ENCODE results near the gene ABCC4. TPM values are rescaled to one million over a fixed set of nuclear protein-coding genes. Genes with fewer than 3 reads are reported as not detected.

ABCC4 gene
- total and polyA plus RNA-seq, 2 of the 13 experiments (the other 11 are each of a cell fraction or from before 2014, with no cell fraction given), result 4.2 to 11.3 TPM

GRCh38 chr13:95301183-95301967 is at the start of gene ABCC4 (continued):
- TF ChIP-seq YEATS2 (CRISPR knock-in tag; IDR thresholded peaks at IDR 0.05; ENCODE audit: borderline replicate concordance) (no peak), ZNF275 (CRISPR knock-in tag; IDR thresholded peaks at IDR 0.05; ENCODE audit: borderline replicate concordance) (no peak), RARG (CRISPR knock-in tag; IDR thresholded peaks at IDR 0.05; ENCODE audit: low read depth) (no peak), MED8 (CRISPR knock-in tag; IDR thresholded peaks at IDR 0.05; ENCODE audit: insufficient replicate concordance) (peak; percentile 20), ZNF616 (CRISPR knock-in tag; IDR thresholded peaks at IDR 0.05; ENCODE audit: low read depth) (0 out of 2 replicates have a peak, but pooled peaks have one; percentile 46), GATA4 (IDR thresholded peaks at IDR 0.05; ENCODE audit: borderline replicate concordance, low read depth) (no peak), ZNF337 (CRISPR knock-in tag; IDR thresholded peaks at IDR 0.05; ENCODE audit: borderline replicate concordance, low read depth) (no peak), ZNF776 (CRISPR knock-in tag; IDR thresholded peaks at IDR 0.05) (no peak; the same call in 1 of the 2 replicates), POGZ (CRISPR knock-in tag; IDR thresholded peaks at IDR 0.05) (no peak), ZKSCAN8 (CRISPR knock-in tag; IDR thresholded peaks at IDR 0.05; ENCODE audit: borderline replicate concordance) (no peak), HMG20A (CRISPR knock-in tag; IDR thresholded peaks at IDR 0.05; ENCODE audit: borderline replicate concordance) (no peak), ZNF382 (CRISPR knock-in tag; IDR thresholded peaks at IDR 0.05; ENCODE audit: borderline replicate concordance) (no peak), SATB2 (CRISPR knock-in tag; IDR thresholded peaks at IDR 0.05) (no peak), CREB3 (CRISPR knock-in tag; IDR thresholded peaks at IDR 0.05) (no peak), ZNF709 (CRISPR knock-in tag; IDR thresholded peaks at IDR 0.05) (peak; percentile 58), ZNF549 (CRISPR knock-in tag; IDR thresholded peaks at IDR 0.05) (no peak), ZNF691 (CRISPR knock-in tag; IDR thresholded peaks at IDR 0.05; ENCODE audit: borderline replicate concordance, low read depth) (no peak), SNRNP70 (IDR thresholded peaks at IDR 0.05; ENCODE audit: low read depth, low read length) (no peak), ZNF879 (CRISPR knock-in tag; IDR thresholded peaks at IDR 0.05) (no peak), ZNF101 (CRISPR knock-in tag; IDR thresholded peaks at IDR 0.05; ENCODE audit: borderline replicate concordance, low read depth) (no peak), MXD4 (CRISPR knock-in tag; IDR thresholded peaks at IDR 0.05) (no peak), ZNF503 (CRISPR knock-in tag; IDR thresholded peaks at IDR 0.05) (no peak), TCF7L2 (IDR thresholded peaks at IDR 0.05; ENCODE audit: low read depth, low read length) (no peak), TAF15 (IDR thresholded peaks at IDR 0.05; ENCODE audit: low read depth, low read length, poor library complexity, severe bottlenecking) (no peak)

Data from HepG2 (cell line).